AG04449 (cell line): Measurements from ENCODE around the gene ARMC10.
"Not testable (repeated sequence)": the region's sequence is repeated elsewhere in the genome, so short reads cannot be mapped to it uniquely, and the experiment has no call there.

Experiments used
- CTCF ChIA-PET: fragments of 350-600 bp; formaldehyde crosslinking; extraction: SDS; loops from one replicate; lab custom pipeline; 2021; ENCODE audit warnings: antibody characterized with exemption; lab: Yijun Ruan, JAX
- POLR2A ChIA-PET: fragments of 400-600, 350-600 bp; formaldehyde crosslinking; extraction: SDS; loops from one replicate; lab custom pipeline; 2020; ENCODE audit warnings: antibody characterized with exemption, inconsistent platforms; lab: Yijun Ruan, JAX
- DNase-seq: peaks from one replicate; pipeline ENCODE4 v3.0.0-alpha.2; 2010; ENCODE audit warnings: low read depth, low spot score
- H3K4me3 ChIP-seq: 2 replicates; pipeline ENCODE4 v1.5.1; 2011; ENCODE audit warnings: low read depth, mild to moderate bottlenecking, control low read depth, low read length
- TF ChIP-seq, protein P1 (sequence below): IDR thresholded peaks from one replicate; pipeline ENCODE4 v1.5.1; 2011; ENCODE audit warnings: mild to moderate bottlenecking, moderate library complexity, low read length, control low read depth, inconsistent platforms; ENCODE audit not compliant: insufficient read depth; ENCODE audit errors: missing control alignments

Gene ARMC10

GRCh38 chr7:103074519-103075336 is at the start of gene ARMC10, which contains the start of gene FBXL13:
Gene ARMC10, plus strand, starts transcription at chr7:103075140. Its CDS starts 133 bp downstream, at chr7:103075273.
Gene FBXL13, minus strand, starts transcription at chr7:103074796.
- H3K4me3 ChIP-seq = peak within 1 kb of the TSS; percentile 95
- ChIA-PET POLR2A (interaction anchor here (0.8 to 1.5 kb wide), 6 partner anchors 9 to 326 kb away, joined by 3 to 7 read pairs (median 4); partner anchors contain the start of genes FAM185A and NAPEPLD), CTCF (interaction anchor here (0.9 to 6.2 kb wide), 8 partner anchors 9 to 315 kb away, joined by 3 to 57 read pairs (median 6); no protein-coding TSS in a partner anchor)
- TF ChIP-seq, protein P1, sequence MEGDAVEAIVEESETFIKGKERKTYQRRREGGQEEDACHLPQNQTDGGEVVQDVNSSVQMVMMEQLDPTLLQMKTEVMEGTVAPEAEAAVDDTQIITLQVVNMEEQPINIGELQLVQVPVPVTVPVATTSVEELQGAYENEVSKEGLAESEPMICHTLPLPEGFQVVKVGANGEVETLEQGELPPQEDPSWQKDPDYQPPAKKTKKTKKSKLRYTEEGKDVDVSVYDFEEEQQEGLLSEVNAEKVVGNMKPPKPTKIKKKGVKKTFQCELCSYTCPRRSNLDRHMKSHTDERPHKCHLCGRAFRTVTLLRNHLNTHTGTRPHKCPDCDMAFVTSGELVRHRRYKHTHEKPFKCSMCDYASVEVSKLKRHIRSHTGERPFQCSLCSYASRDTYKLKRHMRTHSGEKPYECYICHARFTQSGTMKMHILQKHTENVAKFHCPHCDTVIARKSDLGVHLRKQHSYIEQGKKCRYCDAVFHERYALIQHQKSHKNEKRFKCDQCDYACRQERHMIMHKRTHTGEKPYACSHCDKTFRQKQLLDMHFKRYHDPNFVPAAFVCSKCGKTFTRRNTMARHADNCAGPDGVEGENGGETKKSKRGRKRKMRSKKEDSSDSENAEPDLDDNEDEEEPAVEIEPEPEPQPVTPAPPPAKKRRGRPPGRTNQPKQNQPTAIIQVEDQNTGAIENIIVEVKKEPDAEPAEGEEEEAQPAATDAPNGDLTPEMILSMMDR = peak; percentile 20
- peak; percentile 42 for DNase-seq

- no peak for DNase-seq
- TF ChIP-seq, protein P1 = no peak
- H3K4me3 ChIP-seq = no peak overlapping the region
- POLR2A ChIA-PET = no interaction called here
- CTCF ChIA-PET = interaction anchor here (1.7 kb wide), 1 partner anchor 36 kb away, joined by 8 read pairs; no protein-coding TSS in a partner anchor
Observed at GRCh38 chr7:103025341-103025740, 49.6 kb upstream of the ARMC10 start.

- ChIA-PET POLR2A (no interaction called here), CTCF (no interaction called here)
- no peak for DNase-seq
- TF ChIP-seq, protein P1 = no peak
- H3K4me3 ChIP-seq = no peak overlapping the region
Observed at GRCh38 chr7:103031024-103031423, 43.9 kb upstream of the ARMC10 start.

- peak; percentile 1 for DNase-seq
- TF ChIP-seq, protein P1 = no peak
- POLR2A ChIA-PET = no interaction called here
- H3K4me3 ChIP-seq = no peak overlapping the region
- CTCF ChIA-PET = interaction anchor here (1.0 kb wide), 1 partner anchor 22 kb away, joined by 3 read pairs; no protein-coding TSS in a partner anchor
Observed at GRCh38 chr7:103031781-103032180, 43.2 kb upstream of the ARMC10 start.

GRCh38 chr7:103034318-103034717 is 40.6 kb upstream of the ARMC10 start:
- DNase-seq, H3K4me3 ChIP-seq, CTCF ChIA-PET, POLR2A ChIA-PET: not testable (repeated sequence)

- TF ChIP-seq, protein P1 = no peak
- H3K4me3 ChIP-seq = no peak overlapping the region
- ChIA-PET CTCF (no interaction called here), POLR2A (no interaction called here)
- no peak for DNase-seq
Observed at GRCh38 chr7:103037476-103037822, 37.5 kb upstream of the ARMC10 start.

DNA sequence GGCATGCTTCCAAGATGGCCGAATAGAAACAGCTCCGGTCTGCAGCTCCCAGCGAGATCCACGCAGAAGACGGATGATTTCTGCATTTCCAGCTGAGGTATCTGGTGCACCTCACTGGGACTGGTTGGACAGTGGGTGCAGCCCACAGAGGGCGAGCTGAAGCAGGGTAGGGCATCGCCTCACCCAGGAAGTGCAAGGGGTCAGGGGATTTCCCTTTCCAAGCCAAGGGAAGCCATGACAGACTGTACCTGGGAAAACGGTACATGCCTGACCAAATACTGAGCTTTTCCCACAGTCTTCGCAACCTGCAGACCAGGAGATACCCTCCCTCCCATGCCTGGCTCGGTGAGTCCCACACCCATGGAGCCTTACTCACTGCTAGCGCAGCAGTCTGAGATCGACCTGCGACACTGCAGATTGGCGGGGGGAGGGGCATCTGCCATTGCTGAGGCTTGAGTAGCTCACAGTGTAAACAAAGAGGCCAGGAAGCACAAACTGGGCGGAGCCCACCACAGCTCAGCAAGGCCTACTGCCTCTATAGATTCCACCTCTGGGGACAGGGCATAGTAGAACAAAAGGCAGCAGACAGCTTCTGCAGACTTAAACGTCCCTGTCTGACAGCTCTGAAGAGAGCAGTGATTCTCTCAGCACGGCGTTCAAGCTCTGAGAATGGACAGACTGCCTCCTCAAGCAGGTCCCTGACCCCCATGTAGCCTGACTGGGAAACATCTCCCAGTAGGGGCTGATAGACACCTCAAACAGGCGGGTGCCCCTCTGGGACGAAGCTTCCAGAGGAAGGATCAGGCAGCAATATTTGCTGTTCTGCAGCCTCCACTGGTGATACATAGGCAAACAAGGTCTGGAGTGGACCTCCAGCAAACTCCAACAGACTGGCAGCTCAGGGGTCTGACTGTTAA is 36.9 kb upstream of the ARMC10 start:
- DNase-seq, POLR2A ChIA-PET, H3K4me3 ChIP-seq, CTCF ChIA-PET: not testable (repeated sequence)

- CTCF ChIA-PET, H3K4me3 ChIP-seq, DNase-seq, POLR2A ChIA-PET: not testable (repeated sequence)
Observed at GRCh38 chr7:103041815-103042214, 33.1 kb upstream of the ARMC10 start.
